Parathyroid adenoma (tissue), 2 donors: ENCODE measurements around the gene PLCL2.

Experiments
- H2AFZ ChIP-seq: fragments of 300-600 bp; sonication (generic); one replicate; pipeline ENCODE4 v1.7.0; 2017; ENCODE audit warnings: antibody characterized with exemption, mild to moderate bottlenecking
- H3K27ac ChIP-seq: fragments of 300-600 bp; sonication (generic); one replicate; pipeline ENCODE4 v1.7.0; 2017
- H3K27me3 ChIP-seq: fragments of 300-600 bp; sonication (generic); one replicate; pipeline ENCODE4 v1.7.0; 2017; ENCODE audit warnings: low read length; ENCODE audit not compliant: control insufficient read depth, insufficient read depth
- H3K36me3 ChIP-seq: fragments of 300-600 bp; sonication (generic); one replicate; pipeline ENCODE4 v1.7.0; 2017; ENCODE audit warnings: low read length; ENCODE audit not compliant: control insufficient read depth, insufficient read depth
- H3K4me1 ChIP-seq: fragments of 300-600 bp; sonication (generic); one replicate; pipeline ENCODE4 v1.7.0; 2017; ENCODE audit warnings: control low read depth
- H3K4me2 ChIP-seq: fragments of 300-600 bp; sonication (generic); one replicate; pipeline ENCODE4 v1.7.0; 2017; ENCODE audit warnings: low read length
- H3K4me3 ChIP-seq: fragments of 300-600 bp; sonication (generic); one replicate; pipeline ENCODE4 v1.7.0; 2017; ENCODE audit warnings: low read depth, low read length
- H3K79me2 ChIP-seq: fragments of 300-600 bp; sonication (generic); one replicate; pipeline ENCODE4 v1.7.0; 2017; ENCODE audit warnings: control low read depth
- H3K9ac ChIP-seq: fragments of 300-600 bp; sonication (generic); one replicate; pipeline ENCODE4 v1.7.0; 2017; ENCODE audit warnings: mild to moderate bottlenecking
- H3K9me3 ChIP-seq: fragments of 300-600 bp; sonication (generic); one replicate; pipeline ENCODE4 v1.7.0; 2017; ENCODE audit warnings: low read length; ENCODE audit not compliant: control insufficient read depth
- TF ChIP-seq, protein P1 (sequence below): fragments of 300-600 bp; sonication (generic); IDR thresholded peaks from one replicate; pipeline ENCODE4 v1.7.0; 2017; ENCODE audit warnings: antibody characterized with exemption, mild to moderate bottlenecking
- donor health status: primary hyperparathyroidism.

PLCL2 gene

DNA sequence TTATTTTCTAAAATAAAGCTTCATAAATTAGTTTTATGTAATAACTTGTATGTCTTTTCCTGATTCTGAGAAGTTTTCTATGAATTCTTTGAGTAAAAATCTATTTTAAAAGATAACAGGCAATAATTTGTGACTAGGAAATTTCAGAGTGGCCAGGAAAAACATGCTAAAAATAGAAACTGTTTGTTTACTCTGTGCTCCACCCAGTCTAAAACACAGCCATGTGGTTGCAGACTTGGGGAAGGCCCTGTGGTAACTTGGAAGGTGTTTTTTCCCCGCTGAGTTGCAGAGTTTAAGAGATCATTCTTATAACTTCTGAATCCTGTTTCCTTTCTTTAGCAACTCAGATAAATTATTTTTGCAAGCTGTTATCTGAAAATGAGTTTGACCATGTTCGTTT lies 21.9 kb downstream of the PLCL2 start:
- Histone ChIP-seq H3K79me2 (no peaks in the 10 kb centered on the region), H3K27ac (no peak overlapping the region), H3K4me3 (no peak overlapping the region), H3K9ac (no peak overlapping the region), H3K36me3 (no peaks in the 10 kb centered on the region), H3K9me3 (no peaks in the 10 kb centered on the region), H3K4me2 (no peak overlapping the region), H2AFZ (no peak overlapping the region), H3K27me3 (no peaks in the 10 kb centered on the region), H3K4me1 (no peaks in the 10 kb centered on the region)
- TF ChIP-seq, protein P1, sequence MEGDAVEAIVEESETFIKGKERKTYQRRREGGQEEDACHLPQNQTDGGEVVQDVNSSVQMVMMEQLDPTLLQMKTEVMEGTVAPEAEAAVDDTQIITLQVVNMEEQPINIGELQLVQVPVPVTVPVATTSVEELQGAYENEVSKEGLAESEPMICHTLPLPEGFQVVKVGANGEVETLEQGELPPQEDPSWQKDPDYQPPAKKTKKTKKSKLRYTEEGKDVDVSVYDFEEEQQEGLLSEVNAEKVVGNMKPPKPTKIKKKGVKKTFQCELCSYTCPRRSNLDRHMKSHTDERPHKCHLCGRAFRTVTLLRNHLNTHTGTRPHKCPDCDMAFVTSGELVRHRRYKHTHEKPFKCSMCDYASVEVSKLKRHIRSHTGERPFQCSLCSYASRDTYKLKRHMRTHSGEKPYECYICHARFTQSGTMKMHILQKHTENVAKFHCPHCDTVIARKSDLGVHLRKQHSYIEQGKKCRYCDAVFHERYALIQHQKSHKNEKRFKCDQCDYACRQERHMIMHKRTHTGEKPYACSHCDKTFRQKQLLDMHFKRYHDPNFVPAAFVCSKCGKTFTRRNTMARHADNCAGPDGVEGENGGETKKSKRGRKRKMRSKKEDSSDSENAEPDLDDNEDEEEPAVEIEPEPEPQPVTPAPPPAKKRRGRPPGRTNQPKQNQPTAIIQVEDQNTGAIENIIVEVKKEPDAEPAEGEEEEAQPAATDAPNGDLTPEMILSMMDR = no peak

GRCh38 chr3:16907243-16907642 lies 22.5 kb downstream of the PLCL2 start:
- Histone ChIP-seq H3K9ac (no peak overlapping the region), H3K4me3 (no peak overlapping the region), H3K79me2 (no peaks in the 10 kb centered on the region), H3K27me3 (no peaks in the 10 kb centered on the region), H3K9me3 (no peaks in the 10 kb centered on the region), H3K4me2 (no peak overlapping the region), H3K36me3 (no peaks in the 10 kb centered on the region), H2AFZ (no peak overlapping the region), H3K27ac (no peak overlapping the region), H3K4me1 (no peaks in the 10 kb centered on the region)
- TF ChIP-seq, protein P1 = no peak

DNA sequence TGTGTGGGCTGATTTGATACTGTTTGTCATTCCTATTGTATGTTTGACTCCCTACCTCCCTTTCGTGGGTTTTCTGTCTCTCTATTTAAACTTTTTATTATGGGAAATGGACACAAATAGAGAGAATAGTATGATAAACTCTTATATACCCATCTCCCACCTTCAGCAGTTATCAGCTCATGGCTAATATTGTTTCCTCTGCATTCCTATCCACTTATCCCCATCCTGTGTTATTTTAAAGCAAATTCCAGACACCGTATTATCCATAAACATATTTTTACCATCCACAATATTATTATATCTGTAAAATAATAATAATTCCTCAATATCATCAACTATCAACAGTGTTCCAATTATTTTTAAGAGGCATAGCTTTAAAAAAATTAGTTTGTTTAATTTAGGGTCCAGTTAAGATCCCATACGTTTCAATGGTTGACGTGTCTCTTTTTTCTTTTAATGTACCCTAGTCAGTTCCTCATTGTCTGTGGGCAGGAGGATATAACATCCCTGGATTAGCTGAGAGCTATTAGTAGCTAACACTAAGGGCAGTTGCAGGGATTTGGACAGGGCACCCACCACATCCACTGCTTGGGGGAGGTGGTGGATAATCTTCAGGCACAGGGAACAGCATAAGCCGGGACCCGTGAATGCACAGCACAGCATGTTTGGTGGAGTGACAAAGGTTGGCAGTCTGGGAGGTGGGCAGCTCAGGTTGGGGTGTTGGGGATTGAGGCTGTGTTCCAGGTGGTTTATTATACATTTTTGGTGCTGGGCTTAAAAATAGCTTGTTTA lies 23.5 kb downstream of the PLCL2 start:
- no peak overlapping the region for H3K9ac ChIP-seq
- TF ChIP-seq, protein P1 = no peak
- H3K36me3 ChIP-seq = no peaks in the 10 kb centered on the region
- H2AFZ ChIP-seq = no peak overlapping the region
- H3K4me1 ChIP-seq = no peaks in the 10 kb centered on the region
- H3K27me3 ChIP-seq = no peaks in the 10 kb centered on the region
- H3K4me2 ChIP-seq = no peak overlapping the region
- H3K79me2 ChIP-seq = no peaks in the 10 kb centered on the region
- no peaks in the 10 kb centered on the region for H3K9me3 ChIP-seq
- H3K4me3 ChIP-seq = no peak overlapping the region
- H3K27ac ChIP-seq = no peak overlapping the region

- H3K4me1 ChIP-seq = no peaks in the 10 kb centered on the region
- no peaks in the 10 kb centered on the region for H3K9me3 ChIP-seq
- no peak overlapping the region for H2AFZ ChIP-seq
- TF ChIP-seq, protein P1 = no peak
- no peaks in the 10 kb centered on the region for H3K36me3 ChIP-seq
- no peak overlapping the region for H3K4me3 ChIP-seq
- H3K27ac ChIP-seq = no peak overlapping the region
- no peaks in the 10 kb centered on the region for H3K79me2 ChIP-seq
- H3K4me2 ChIP-seq = no peak overlapping the region
- no peak overlapping the region for H3K9ac ChIP-seq
- H3K27me3 ChIP-seq = no peaks in the 10 kb centered on the region
Observed at GRCh38 chr3:16908896-16909295, 24.1 kb downstream of the PLCL2 start.

DNA sequence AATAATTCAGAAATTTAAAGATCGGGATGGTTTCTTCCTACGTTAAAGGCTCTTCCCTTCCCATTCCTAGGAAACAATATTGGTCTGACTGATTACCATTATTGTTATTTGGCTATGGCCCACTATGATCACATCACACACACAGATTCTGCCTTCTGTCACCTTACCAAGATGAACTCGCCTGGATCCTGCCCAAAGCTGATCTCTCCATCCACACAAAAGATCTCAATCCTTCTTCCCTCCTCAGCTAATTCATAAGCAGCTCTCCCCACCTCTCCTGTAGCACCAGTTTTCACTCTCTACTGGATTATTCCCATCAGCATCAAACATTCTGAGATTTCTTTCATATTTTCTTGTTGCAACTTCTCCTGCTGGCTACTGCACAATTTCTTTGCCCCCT lies 25.0 kb downstream of the PLCL2 start:
- Histone ChIP-seq H3K9ac (no peak overlapping the region), H3K79me2 (no peaks in the 10 kb centered on the region), H2AFZ (no peak overlapping the region), H3K27me3 (no peaks in the 10 kb centered on the region), H3K27ac (no peak overlapping the region), H3K4me1 (no peaks in the 10 kb centered on the region), H3K4me2 (no peak overlapping the region), H3K9me3 (no peaks in the 10 kb centered on the region), H3K36me3 (no peaks in the 10 kb centered on the region), H3K4me3 (no peak overlapping the region)
- TF ChIP-seq, protein P1 = no peak
